Measurements from ENCODE around the gene LMTK3. TPM values are rescaled to one million over a fixed set of nuclear protein-coding genes. Genes with fewer than 3 reads are reported as not detected.

Gene LMTK3
- total RNA-seq (2022; extraction: Qiagen RNA extraction), result 2.7 to 5.6 TPM (median 4.5 TPM) in 5 replicates

GRCh38 chr19:48511800-48512503 lies at the start of gene LMTK3:
Gene LMTK3, minus strand, starts transcription at chr19:48511835. Its CDS starts 259 bp downstream, at chr19:48511576.

GRCh38 chr19:48551437-48552302 lies 40.0 kb upstream of the LMTK3 start, which contains the start of gene SULT2B1:
Gene SULT2B1, plus strand, starts transcription at chr19:48552172. Its CDS starts 81 bp downstream, at chr19:48552253.

GRCh38 chr19:48469289-48469881 lies 42.2 kb downstream of the LMTK3 start, which contains the start of gene CYTH2:
Gene CYTH2, plus strand, starts transcription at chr19:48469369. Its CDS starts 139 bp downstream, at chr19:48469508.

GRCh38 chr19:48455171-48455907 lies 56.3 kb downstream of the LMTK3 start, which contains the start of gene KCNJ14:
Gene KCNJ14, plus strand, starts transcription at chr19:48455574. Its CDS starts 6,151 bp downstream, at chr19:48461725.

GRCh38 chr19:48445606-48446481 lies 65.8 kb downstream of the LMTK3 start, which contains the start of gene GRWD1:
Gene GRWD1, plus strand, starts transcription at chr19:48445983. Its CDS starts 23 bp downstream, at chr19:48446006.

Other genes starting within 250 kb of the LMTK3 start
- 6.4 to 9.1 TPM (median 7.1 TPM) in 5 replicates for gene ZNF114, start 241.8 kb downstream of the LMTK3 start, total RNA-seq (2022; extraction: Qiagen RNA extraction)
- gene EMP3, start 186.3 kb downstream of the LMTK3 start, total RNA-seq (2022; extraction: Qiagen RNA extraction), result 365 to 468 TPM (median 427 TPM) in 5 replicates
- 2.9 to 5.3 TPM (median 4.3 TPM) in 5 replicates for gene TMEM143, start 147.9 kb downstream of the LMTK3 start, total RNA-seq (2022; extraction: Qiagen RNA extraction)
- gene SYNGR4, start 147.5 kb downstream of the LMTK3 start, total RNA-seq (2022; extraction: Qiagen RNA extraction), result 0.93 to 3.6 TPM (median 3.1 TPM) in 5 replicates
- 389 to 432 TPM (median 425 TPM) in 5 replicates for gene KDELR1, start 120.3 kb downstream of the LMTK3 start, total RNA-seq (2022; extraction: Qiagen RNA extraction)
- gene GRIN2D, start 118.2 kb downstream of the LMTK3 start, total RNA-seq (2022; extraction: Qiagen RNA extraction), result 6.5 to 8.9 TPM (median 7.6 TPM) in 5 replicates
- 108 to 129 TPM (median 110 TPM) in 5 replicates for gene GRWD1, start 65.9 kb downstream of the LMTK3 start, total RNA-seq (2022; extraction: Qiagen RNA extraction)
- 0.93 to 2.0 TPM (median 1.1 TPM) in 5 replicates for gene KCNJ14, start 56.3 kb downstream of the LMTK3 start, total RNA-seq (2022; extraction: Qiagen RNA extraction)
- 54.5 to 64.5 TPM (median 61.2 TPM) in 5 replicates for gene CYTH2, start 42.5 kb downstream of the LMTK3 start, total RNA-seq (2022; extraction: Qiagen RNA extraction)
- gene SULT2B1, start 40.3 kb upstream of the LMTK3 start, total RNA-seq (2022; extraction: Qiagen RNA extraction), result 12.0 to 17.5 TPM (median 14.0 TPM) in 5 replicates
- not detected in 5 replicates for gene SPACA4, start 94.9 kb upstream of the LMTK3 start, total RNA-seq (2022; extraction: Qiagen RNA extraction)
- gene FAM83E, start 103.2 kb upstream of the LMTK3 start, total RNA-seq (2022; extraction: Qiagen RNA extraction), result 0.10 to 0.36 TPM (median 0.15 TPM) in 5 replicates
- 3,143 to 3,491 TPM (median 3,212 TPM) in 5 replicates for gene RPL18, start 107.3 kb upstream of the LMTK3 start, total RNA-seq (2022; extraction: Qiagen RNA extraction)
- gene SPHK2, start 107.7 kb upstream of the LMTK3 start, total RNA-seq (2022; extraction: Qiagen RNA extraction), result 12.5 to 17.2 TPM (median 14.5 TPM) in 5 replicates
- 1.6 to 2.3 TPM (median 1.8 TPM) in 5 replicates for gene DBP, start 125.5 kb upstream of the LMTK3 start, total RNA-seq (2022; extraction: Qiagen RNA extraction)
- 6.7 to 12.0 TPM (median 10.7 TPM) in 5 replicates for gene CA11, start 134.4 kb upstream of the LMTK3 start, total RNA-seq (2022; extraction: Qiagen RNA extraction)
- gene NTN5, start 161.2 kb upstream of the LMTK3 start, total RNA-seq (2022; extraction: Qiagen RNA extraction), result 0.12 to 0.20 TPM (median 0.16 TPM) in 5 replicates
- not detected in 5 replicates for gene FUT2, start 184.1 kb upstream of the LMTK3 start, total RNA-seq (2022; extraction: Qiagen RNA extraction)
- 0.23 to 0.53 TPM (median 0.43 TPM) in 5 replicates for gene MAMSTR, start 207.9 kb upstream of the LMTK3 start, total RNA-seq (2022; extraction: Qiagen RNA extraction)
- 0.31 to 0.66 TPM (median 0.43 TPM) in 5 replicates for gene RASIP1, start 228.8 kb upstream of the LMTK3 start, total RNA-seq (2022; extraction: Qiagen RNA extraction)
- not detected in 5 replicates for gene IZUMO1, start 235.1 kb upstream of the LMTK3 start, total RNA-seq (2022; extraction: Qiagen RNA extraction)
- 0.10 to 0.16 TPM (median 0.12 TPM) in 5 replicates for gene FUT1, start 240.8 kb upstream of the LMTK3 start, total RNA-seq (2022; extraction: Qiagen RNA extraction)
- not detected in 5 replicates for gene FGF21, start 243.7 kb upstream of the LMTK3 start, total RNA-seq (2022; extraction: Qiagen RNA extraction)